Measurements from ENCODE around the gene APEX2. TPM values are rescaled to one million over a fixed set of nuclear protein-coding genes. Genes with fewer than 3 reads are reported as not detected.

The APEX2 gene
- total and polyA plus RNA-seq, 2 of the 4 experiments (the other 2 are of a cell fraction): 3.4 to 16.5 TPM

DNA sequence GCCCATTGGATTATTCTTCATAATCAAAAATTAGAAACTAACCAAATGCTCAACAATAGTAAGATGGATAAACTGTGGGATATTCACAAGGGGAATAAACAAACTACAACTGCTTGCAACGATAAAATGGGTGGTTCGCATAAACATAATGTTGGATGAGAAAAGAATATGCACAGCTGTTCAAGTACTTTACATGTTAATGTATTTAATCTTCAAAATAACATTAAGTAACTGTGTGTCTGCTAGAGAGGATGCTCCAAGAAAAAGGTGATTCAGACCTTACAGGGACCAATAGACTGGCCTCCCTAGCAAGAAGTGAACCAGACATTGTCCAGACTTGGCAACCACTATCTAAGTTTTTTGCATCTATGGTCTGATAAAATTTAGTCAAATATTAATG, 8.5 kb upstream of the APEX2 start:
- no peak overlapping the region for H2BK120ac ChIP-seq (ENCODE audit: low read depth, low read length)
- H3K4ac ChIP-seq (ENCODE audit: low read depth, low read length): no peak overlapping the region
- H4K5ac ChIP-seq (ENCODE audit: low read depth, low read length): no peak overlapping the region
- DNase-seq (no peak), ATAC-seq (ENCODE audit: low read depth) (no peak)
- no peaks in the 10 kb centered on the region for H3K4me1 ChIP-seq (ENCODE audit: control insufficient read depth, insufficient read depth, low read length)
- no peak overlapping the region for H2AFZ ChIP-seq (replicated peaks; ENCODE audit: low read length, poor library complexity)
- no peak overlapping the region for H2AK9ac ChIP-seq (replicated peaks; ENCODE audit: low read depth, low read length, poor library complexity)
- no peak overlapping the region for H2BK15ac ChIP-seq (ENCODE audit: low read depth, low read length)
- H2AK5ac ChIP-seq (ENCODE audit: low read depth, low read length): no peak overlapping the region
- no CpG with 5 or more reads among the region's 2 CpGs for WGBS, 2 experiments (ENCODE audit: extremely low coverage in 2 of 2, insufficient read length in 1 of 2)
- TF ChIP-seq RAD21 (IDR thresholded peaks at IDR 0.05; ENCODE audit: low read length) (no peak), NFE2L2 (IDR thresholded peaks at IDR 0.05; ENCODE audit: low read depth, low read length) (no peak), POLR2A (IDR thresholded peaks at IDR 0.05; ENCODE audit: low read depth, low read length) (no peak), BHLHE40 (IDR thresholded peaks at IDR 0.05; ENCODE audit: low read depth, low read length) (no peak), FOS (IDR thresholded peaks at IDR 0.05; ENCODE audit: low read depth, low read length) (no peak), SMC3 (IDR thresholded peaks at IDR 0.05; ENCODE audit: low read depth, low read length) (no peak), MAFK (IDR thresholded peaks at IDR 0.05; ENCODE audit: low read depth, low read length) (no peak), RFX5 (IDR thresholded peaks at IDR 0.05; ENCODE audit: low read depth, low read length) (no peak), MAZ (IDR thresholded peaks at IDR 0.05; ENCODE audit: borderline replicate concordance, low read depth, low read length) (no peak), RCOR1 (IDR thresholded peaks at IDR 0.05; ENCODE audit: insufficient replicate concordance, low read length) (no peak)
- TF ChIP-seq, protein P1, sequence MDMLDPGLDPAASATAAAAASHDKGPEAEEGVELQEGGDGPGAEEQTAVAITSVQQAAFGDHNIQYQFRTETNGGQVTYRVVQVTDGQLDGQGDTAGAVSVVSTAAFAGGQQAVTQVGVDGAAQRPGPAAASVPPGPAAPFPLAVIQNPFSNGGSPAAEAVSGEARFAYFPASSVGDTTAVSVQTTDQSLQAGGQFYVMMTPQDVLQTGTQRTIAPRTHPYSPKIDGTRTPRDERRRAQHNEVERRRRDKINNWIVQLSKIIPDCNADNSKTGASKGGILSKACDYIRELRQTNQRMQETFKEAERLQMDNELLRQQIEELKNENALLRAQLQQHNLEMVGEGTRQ (IDR thresholded peaks at IDR 0.05; ENCODE audit: low read depth, low read length): no peak
- TF ChIP-seq, protein P2, sequence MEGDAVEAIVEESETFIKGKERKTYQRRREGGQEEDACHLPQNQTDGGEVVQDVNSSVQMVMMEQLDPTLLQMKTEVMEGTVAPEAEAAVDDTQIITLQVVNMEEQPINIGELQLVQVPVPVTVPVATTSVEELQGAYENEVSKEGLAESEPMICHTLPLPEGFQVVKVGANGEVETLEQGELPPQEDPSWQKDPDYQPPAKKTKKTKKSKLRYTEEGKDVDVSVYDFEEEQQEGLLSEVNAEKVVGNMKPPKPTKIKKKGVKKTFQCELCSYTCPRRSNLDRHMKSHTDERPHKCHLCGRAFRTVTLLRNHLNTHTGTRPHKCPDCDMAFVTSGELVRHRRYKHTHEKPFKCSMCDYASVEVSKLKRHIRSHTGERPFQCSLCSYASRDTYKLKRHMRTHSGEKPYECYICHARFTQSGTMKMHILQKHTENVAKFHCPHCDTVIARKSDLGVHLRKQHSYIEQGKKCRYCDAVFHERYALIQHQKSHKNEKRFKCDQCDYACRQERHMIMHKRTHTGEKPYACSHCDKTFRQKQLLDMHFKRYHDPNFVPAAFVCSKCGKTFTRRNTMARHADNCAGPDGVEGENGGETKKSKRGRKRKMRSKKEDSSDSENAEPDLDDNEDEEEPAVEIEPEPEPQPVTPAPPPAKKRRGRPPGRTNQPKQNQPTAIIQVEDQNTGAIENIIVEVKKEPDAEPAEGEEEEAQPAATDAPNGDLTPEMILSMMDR (conservative IDR thresholded peaks at IDR 0.05; ENCODE audit: low read depth, low read length): no peak
- no peaks in the 10 kb centered on the region for H4K20me1 ChIP-seq (ENCODE audit: insufficient read depth, low read length)
- H3K18ac ChIP-seq (ENCODE audit: low read depth, low read length): no peak overlapping the region
- in situ Hi-C loops (cut with MboI; ENCODE audit: low sequenced_read_pairs) (no loop called here), intact Hi-C loops (cut with micrococcal nuclease) (no loop called here), dilution Hi-C loops (cut with HindIII; ENCODE audit: low sequenced_read_pairs, unreplicated experiment) (no loop called here)
- H3K79me1 ChIP-seq (ENCODE audit: low read depth in 1 of 2, low read length in 2 of 2): no peaks in the 10 kb centered on the region
- no peaks in the 10 kb centered on the region for H3K9me1 ChIP-seq (ENCODE audit: insufficient read depth, low read length)
- ChIA-PET POLR2A (ENCODE audit: unreplicated experiment) (no interaction called here), CTCF (no interaction called here)
- no peak overlapping the region for H3K27ac ChIP-seq (ENCODE audit: insufficient read depth, low read length)
- H2BK5ac ChIP-seq (ENCODE audit: low read depth, low read length, poor library complexity, severe bottlenecking): no peak overlapping the region
- no peak overlapping the region for H3K4me3 ChIP-seq (ENCODE audit: insufficient read depth, low read depth, low read length)
- H3K14ac ChIP-seq (replicated peaks; ENCODE audit: low read depth, low read length): no peak overlapping the region
- H4K91ac ChIP-seq (ENCODE audit: insufficient read depth, low read depth, low read length): no peak overlapping the region
- no TSS peak for BruUV-seq (replicated peaks)
- no peak overlapping the region for H2BK20ac ChIP-seq (ENCODE audit: low read depth, low read length)
- peaks cover 13% of the 10 kb centered on the region for H3K27me3 ChIP-seq (ENCODE audit: control insufficient read depth, insufficient read depth, low read length)
- H3K23ac ChIP-seq (ENCODE audit: low read depth, low read length): no peak overlapping the region
- no peak overlapping the region for H3K56ac ChIP-seq (ENCODE audit: extremely low read depth, insufficient read depth, low read length)
- no peaks in the 10 kb centered on the region for H3K9me3 ChIP-seq (ENCODE audit: control insufficient read depth, insufficient read depth, low read length)
- H3K4me2 ChIP-seq (ENCODE audit: low read depth, low read length): no peak overlapping the region
- H3K36me3 ChIP-seq (ENCODE audit: control insufficient read depth, insufficient read depth, low read length): no peaks in the 10 kb centered on the region
- no peak overlapping the region for H4K8ac ChIP-seq (ENCODE audit: low read depth in 2 of 2, low read length in 2 of 2)
- no peak overlapping the region for H3K9ac ChIP-seq (ENCODE audit: low read depth, low read length)
